Stomach (tissue), 9 donors: ENCODE results near the gene ZNF33B. TPM values are rescaled to one million over a fixed set of nuclear protein-coding genes. Genes with fewer than 3 reads are reported as not detected.

Source experiments
- DNase-seq, 2 donors: peaks; one replicate each; pipeline versions ENCODE4 v3.0.0 to v3.0.0-alpha.2; 2013 to 2019
- H3K27ac ChIP-seq, 5 donors: fragments of 200-600 bp in 4 of 5; sonication (generic) in 4 of 5; one replicate each; pipeline ENCODE4 v1.5.1; 2013 to 2019; ENCODE audit warnings: mild to moderate bottlenecking in 1 of 5, moderate library complexity in 1 of 5
- H3K27me3 ChIP-seq, 3 donors: fragments of 200-600 bp; sonication (generic); one replicate each; pipeline ENCODE4 v1.5.1; 2017 to 2019; ENCODE audit warnings: mixed run types in 1 of 3
- H3K36me3 ChIP-seq, 4 donors: fragments of 200-600 bp; sonication (generic); 1 replicate in 3 of 4; 2 replicates in 1 of 4; pipeline ENCODE4 v1.5.1; 2016 to 2019
- H3K4me1 ChIP-seq, 4 donors: fragments of 200-600 bp; sonication (generic); one replicate each; pipeline ENCODE4 v1.5.1; 2016 to 2019
- H3K4me3 ChIP-seq, 4 donors: fragments of 200-600 bp; sonication (generic) in 3 of 4; one replicate each; pipeline ENCODE4 v1.5.1; 2016 to 2019; ENCODE audit warnings: mild to moderate bottlenecking in 1 of 4
- H3K9me3 ChIP-seq, 4 donors: fragments of 200-600 bp; sonication (generic); one replicate each; pipeline ENCODE4 v1.5.1; 2016 to 2019
- EP300 ChIP-seq: sonication (generic); formaldehyde crosslinking; IDR thresholded peaks from one replicate; pipeline ENCODE4 v1.6.1; 2017; ENCODE audit warnings: antibody characterized with exemption
- POLR2A ChIP-seq, 4 donors: fragments of 450-650 bp; IDR thresholded peaks; one replicate each; pipeline ENCODE4 v1.6.1; 2016; ENCODE audit warnings: antibody characterized with exemption in 4 of 4, control low read depth in 2 of 4, mild to moderate bottlenecking in 1 of 4, moderate library complexity in 1 of 4
- POLR2AphosphoS5 ChIP-seq, 3 donors: sonication (generic); formaldehyde crosslinking; IDR thresholded peaks; one replicate each; pipeline ENCODE4 v1.6.1; 2016; ENCODE audit warnings: antibody characterized with exemption in 3 of 3
- WGBS, 5 donors: extraction: QIAGEN DNeasy Blood & Tissue Kit in 3 of 5; methylation state at CpG; one replicate each; pipeline versions ENCODE4 v1.1.5 to v1.1.7; 2013 to 2018; 5-methylcytosine and 5-hydroxymethylcytosine counted together
- intact Hi-C: fragments of 100-400 bp; cut with DNase I; formaldehyde crosslinking; loops from one replicate; pipeline ENCODE4 v1.15.1; 2023; ENCODE audit warnings: low total_unique reads
- polyA plus RNA-seq, 3 donors: library from polyadenylated mRNA; stranded (reverse); fragments of 200-250 nt; gene quantifications; one replicate each; pipeline ENCODE4 v1.2.3, GENCODE V29; 2013
- total RNA-seq, 5 donors: library from RNA; depleted of rRNA; stranded (reverse); fragments of >200 nt; gene quantifications; one replicate each; pipeline versions ENCODE4 v1.1.0 to v1.2.3, GENCODE V29; 2014 to 2016
- TF ChIP-seq, protein P1 (sequence below), 7 experiments: fragments of 450-650 bp in 4 of 7; fragments of 200-600 bp in 3 of 7; sonication (generic) in 3 of 7; IDR thresholded peaks; one replicate each; pipeline ENCODE4 v1.5.1; 2016 to 2019; ENCODE audit warnings: antibody characterized with exemption in 7 of 7, control low read depth in 2 of 7, mild to moderate bottlenecking in 1 of 7
- donor health status: healthy with polysubstance abuse.
- donor health status: Bipolar disorder and iron deficiency.
- donor health status: healthy.

ZNF33B gene
- total and polyA plus RNA-seq, 8 donors, result 7.0 to 67.9 (median 20.0) TPM

DNA sequence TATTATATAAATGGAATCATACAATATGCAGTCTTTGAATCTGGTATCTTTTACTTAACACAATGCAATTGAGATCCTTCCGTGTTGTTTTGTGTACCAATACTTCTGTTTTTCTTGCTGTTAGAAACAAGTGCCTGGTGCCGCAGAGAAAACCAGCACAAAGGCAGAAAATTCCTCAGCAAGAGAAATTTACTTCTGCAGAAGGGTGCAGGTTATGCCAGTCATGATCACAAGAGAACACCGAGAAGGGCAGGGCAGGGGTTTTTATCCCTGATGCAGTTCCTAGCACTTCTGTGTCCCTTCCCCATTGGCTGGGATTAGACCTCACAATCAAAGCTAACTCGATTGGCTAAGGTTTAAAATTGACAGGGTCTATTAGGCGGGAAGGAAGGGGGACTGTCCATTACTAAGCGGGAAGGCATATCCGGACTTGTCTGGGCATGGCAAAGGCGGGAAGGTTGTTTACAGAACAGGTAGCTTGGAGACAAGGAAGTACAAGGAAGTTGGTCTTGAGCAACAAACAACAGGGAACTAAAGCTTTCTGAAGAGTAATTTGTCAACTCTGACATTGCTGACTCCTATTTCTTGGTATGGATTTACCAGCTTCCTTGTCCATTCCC lies 2.4 kb upstream of the ZNF33B start:
- Histone ChIP-seq H3K27ac (peak overlapping the region; percentile 16 to 82 (median 54)), H3K36me3 (peaks cover 0 to 6% (median 0%) of the 10 kb centered on the region in 4 donors), H3K9me3 (no peaks in the 10 kb centered on the region), H3K27me3 (no peaks in the 10 kb centered on the region), H3K4me3 (no peak overlapping the region), H3K4me1 (peaks cover 4 to 45% (median 24%) of the 10 kb centered on the region in 4 donors)
- peak in 1 of 2 donors; percentile 84 for DNase-seq
- intact Hi-C loops, result no loop called here
- WGBS, 5 donors, result 49 to 63% (median 59%) methylated on average over 8 of the region's 8 CpGs
- TF ChIP-seq POLR2A (IDR thresholded peaks at IDR 0.05) (no peak), EP300 (no peak), POLR2AphosphoS5 (IDR thresholded peaks at IDR 0.05) (peak in 1 of 3 donors; percentile 7)

GRCh38 chr10:42638821-42639270 lies 476 bp upstream of the ZNF33B start:
- no peak for DNase-seq
- intact Hi-C loops, result no loop called here
- 0 to 1% (median 0%) methylated on average over 6 of the region's 6 CpGs for WGBS, 5 donors
- Histone ChIP-seq H3K9me3 (no peaks in the 10 kb centered on the region), H3K27me3 (no peaks in the 10 kb centered on the region), H3K27ac (peak overlapping the region; percentile 96 to 98 (median 98)), H3K4me3 (peak overlapping the region; percentile 70 to 84 (median 74)), H3K4me1 (peaks cover 4 to 44% (median 26%) of the 10 kb centered on the region in 4 donors), H3K36me3 (peaks cover 0 to 10% (median 1%) of the 10 kb centered on the region in 4 donors)
- TF ChIP-seq EP300 (no peak), POLR2A (IDR thresholded peaks at IDR 0.05) (no peak), POLR2AphosphoS5 (IDR thresholded peaks at IDR 0.05) (no peak)
- TF ChIP-seq, protein P1, sequence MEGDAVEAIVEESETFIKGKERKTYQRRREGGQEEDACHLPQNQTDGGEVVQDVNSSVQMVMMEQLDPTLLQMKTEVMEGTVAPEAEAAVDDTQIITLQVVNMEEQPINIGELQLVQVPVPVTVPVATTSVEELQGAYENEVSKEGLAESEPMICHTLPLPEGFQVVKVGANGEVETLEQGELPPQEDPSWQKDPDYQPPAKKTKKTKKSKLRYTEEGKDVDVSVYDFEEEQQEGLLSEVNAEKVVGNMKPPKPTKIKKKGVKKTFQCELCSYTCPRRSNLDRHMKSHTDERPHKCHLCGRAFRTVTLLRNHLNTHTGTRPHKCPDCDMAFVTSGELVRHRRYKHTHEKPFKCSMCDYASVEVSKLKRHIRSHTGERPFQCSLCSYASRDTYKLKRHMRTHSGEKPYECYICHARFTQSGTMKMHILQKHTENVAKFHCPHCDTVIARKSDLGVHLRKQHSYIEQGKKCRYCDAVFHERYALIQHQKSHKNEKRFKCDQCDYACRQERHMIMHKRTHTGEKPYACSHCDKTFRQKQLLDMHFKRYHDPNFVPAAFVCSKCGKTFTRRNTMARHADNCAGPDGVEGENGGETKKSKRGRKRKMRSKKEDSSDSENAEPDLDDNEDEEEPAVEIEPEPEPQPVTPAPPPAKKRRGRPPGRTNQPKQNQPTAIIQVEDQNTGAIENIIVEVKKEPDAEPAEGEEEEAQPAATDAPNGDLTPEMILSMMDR (IDR thresholded peaks at IDR 0.05), result no peak

DNA sequence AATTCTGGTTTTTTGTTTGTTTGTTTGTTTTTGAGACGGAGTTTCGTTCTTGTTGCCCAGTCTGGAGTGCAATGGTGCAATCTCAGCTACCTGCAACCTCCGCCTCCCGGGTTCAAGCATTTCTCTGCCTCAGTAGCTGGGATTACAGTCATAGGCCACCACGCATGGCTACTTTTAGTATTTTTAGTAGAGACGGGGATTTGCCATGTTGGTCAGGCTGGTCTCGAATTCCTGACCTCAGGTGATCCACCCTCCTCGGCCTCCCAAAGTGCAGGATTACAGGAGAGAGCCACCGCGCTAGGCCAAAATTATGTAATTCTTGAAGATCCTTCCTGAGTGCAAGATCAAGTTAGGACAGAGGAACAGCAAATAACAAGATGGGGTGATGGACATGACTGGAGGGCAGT lies 719 bp downstream of the ZNF33B start:
- Histone ChIP-seq H3K9me3 (no peaks in the 10 kb centered on the region), H3K4me3 (peak overlapping the region; percentile 70 to 84 (median 74)), H3K36me3 (peaks cover 0 to 20% (median 7%) of the 10 kb centered on the region in 4 donors), H3K27ac (peak overlapping the region; percentile 96 to 98 (median 98)), H3K27me3 (no peaks in the 10 kb centered on the region), H3K4me1 (peaks cover 4 to 44% (median 26%) of the 10 kb centered on the region in 4 donors)
- intact Hi-C loops, result no loop called here
- no peak for TF ChIP-seq POLR2A (IDR thresholded peaks at IDR 0.05)
- TF ChIP-seq POLR2AphosphoS5 (IDR thresholded peaks at IDR 0.05), result no peak
- TF ChIP-seq EP300, result no peak
- TF ChIP-seq, protein P1 (IDR thresholded peaks at IDR 0.05), result no peak
- 10 to 20% (median 18%) methylated on average over 10 of the region's 10 CpGs for WGBS, 5 donors
- no peak for DNase-seq

GRCh38 chr10:42637142-42637541 lies 1.2 kb downstream of the ZNF33B start:
- intact Hi-C loops, result no loop called here
- WGBS, 5 donors, result 26 to 58% (median 40%) methylated on average over 3 of the region's 3 CpGs
- H3K9me3 ChIP-seq, result no peaks in the 10 kb centered on the region
- peak overlapping the region in 4 of 5 donors; percentile 96 to 98 (median 98) for H3K27ac ChIP-seq
- no peak for TF ChIP-seq EP300
- TF ChIP-seq, protein P1 (IDR thresholded peaks at IDR 0.05), result no peak
- no peak for TF ChIP-seq POLR2A (IDR thresholded peaks at IDR 0.05)
- TF ChIP-seq POLR2AphosphoS5 (IDR thresholded peaks at IDR 0.05), result no peak
- peak overlapping the region; percentile 70 to 84 (median 74) for H3K4me3 ChIP-seq
- H3K36me3 ChIP-seq, result peaks cover 0 to 25% (median 12%) of the 10 kb centered on the region in 4 donors
- peaks cover 4 to 44% (median 26%) of the 10 kb centered on the region in 4 donors for H3K4me1 ChIP-seq
- H3K27me3 ChIP-seq, result no peaks in the 10 kb centered on the region
- DNase-seq, result no peak

DNA sequence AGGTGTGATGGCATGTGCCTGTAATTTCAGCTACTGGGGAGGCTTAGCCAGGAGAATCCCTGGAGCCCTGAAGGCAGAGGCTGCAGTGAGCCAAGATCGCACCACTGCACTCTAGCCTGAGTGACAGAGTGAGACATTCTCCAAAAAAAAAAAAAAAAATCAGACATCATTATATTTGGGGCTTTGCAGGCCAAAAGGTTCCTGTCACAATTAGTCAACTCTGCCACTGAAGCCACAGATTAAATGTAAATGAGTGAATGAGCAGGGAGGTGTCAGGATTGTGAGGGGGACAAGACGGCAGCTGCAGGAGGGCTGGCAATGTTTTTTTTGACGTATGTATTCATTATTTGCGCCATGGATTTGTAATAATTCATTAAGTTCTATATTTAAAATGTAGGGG lies 3.3 kb downstream of the ZNF33B start:
- intact Hi-C loops, result no loop called here
- Histone ChIP-seq H3K27ac (no peak overlapping the region), H3K27me3 (no peaks in the 10 kb centered on the region), H3K4me1 (peaks cover 4 to 36% (median 22%) of the 10 kb centered on the region in 4 donors), H3K9me3 (no peaks in the 10 kb centered on the region), H3K4me3 (no peak overlapping the region), H3K36me3 (peaks cover 17 to 45% (median 32%) of the 10 kb centered on the region in 4 donors)
- TF ChIP-seq POLR2A (IDR thresholded peaks at IDR 0.05), result no peak
- TF ChIP-seq, protein P1 (IDR thresholded peaks at IDR 0.05), result no peak
- TF ChIP-seq POLR2AphosphoS5 (IDR thresholded peaks at IDR 0.05), result no peak
- TF ChIP-seq EP300, result no peak
- no peak for DNase-seq
- WGBS, 5 donors, result 90 to 96% (median 95%) methylated on average over 4 of the region's 4 CpGs
